ENCODE results near the gene NDUFB2.
A peak's percentile ranks its signal among the peaks of the same experiment; 100 is the strongest.
"Not testable (repeated sequence)": the region's sequence is repeated elsewhere in the genome, so short reads cannot be mapped to it uniquely, and the experiment has no call there.

NDUFB2 gene

GRCh38 chr7:140696680-140697446 lies at the start of gene NDUFB2:
Gene NDUFB2 (plus strand): TSS chr7:140696708. CDS start chr7:140696745, 37 bp downstream.
- DNase-seq = peak; percentile 89 to 91

- peak; percentile 74 to 79 for DNase-seq
Observed at GRCh38 chr7:140646931-140647647, 49.4 kb upstream of the NDUFB2 start.

- no peak for DNase-seq
Observed at GRCh38 chr7:140649556-140650205, 46.8 kb upstream of the NDUFB2 start.

- DNase-seq = no peak
Observed at GRCh38 chr7:140650367-140650766, 46.1 kb upstream of the NDUFB2 start.

GRCh38 chr7:140653319-140654108 lies 43.0 kb upstream of the NDUFB2 start:
- peak; percentile 49 to 85 for DNase-seq

- DNase-seq = no peak
Observed at GRCh38 chr7:140654109-140654387, 42.5 kb upstream of the NDUFB2 start.

GRCh38 chr7:140654661-140655060 lies 41.8 kb upstream of the NDUFB2 start:
- DNase-seq = no peak

- no peak for DNase-seq
Observed at GRCh38 chr7:140655511-140656408, 40.7 kb upstream of the NDUFB2 start.

- no peak for DNase-seq
Observed at GRCh38 chr7:140656548-140657515, 39.7 kb upstream of the NDUFB2 start.

- no peak for DNase-seq
Observed at GRCh38 chr7:140657891-140658290, 38.6 kb upstream of the NDUFB2 start.

- DNase-seq = no peak
Observed at GRCh38 chr7:140659856-140660255, 36.7 kb upstream of the NDUFB2 start.

GRCh38 chr7:140661124-140661523 lies 35.4 kb upstream of the NDUFB2 start:
- no peak for DNase-seq

- DNase-seq = not testable (repeated sequence)
Observed at GRCh38 chr7:140662938-140663337, 33.6 kb upstream of the NDUFB2 start.

GRCh38 chr7:140667476-140667875 lies 29.0 kb upstream of the NDUFB2 start:
- no peak for DNase-seq

GRCh38 chr7:140668641-140669040 lies 27.9 kb upstream of the NDUFB2 start:
- DNase-seq = no peak

GRCh38 chr7:140669352-140669751 lies 27.2 kb upstream of the NDUFB2 start:
- DNase-seq = no peak

GRCh38 chr7:140669862-140670261 lies 26.6 kb upstream of the NDUFB2 start:
- DNase-seq = not testable (repeated sequence)

GRCh38 chr7:140670343-140670935 lies 26.1 kb upstream of the NDUFB2 start:
- DNase-seq = no peak

- DNase-seq = no peak
Observed at GRCh38 chr7:140671966-140672365, 24.5 kb upstream of the NDUFB2 start.

- DNase-seq = peak; percentile 35 to 58
Observed at GRCh38 chr7:140672382-140673062, 24.0 kb upstream of the NDUFB2 start, which contains the start of gene ADCK2. Gene ADCK2 (plus strand): TSS chr7:140672945. CDS start chr7:140673331, 386 bp downstream.

All from NCI-H1930 (cell line).